Stimulated activated CD8-positive, alpha-beta memory T cell treated with anti-CD3 and anti-CD28 coated beads, Interleukin-12 subunit alpha, Interleukin-12 subunit beta, amount 100 ng/mL, for 4 hours (primary cell): ENCODE data around the gene PIF1.
"Not testable (repeated sequence)": the region's sequence is repeated elsewhere in the genome, so short reads cannot be mapped to it uniquely, and the experiment has no call there.

Experiments used
- DNase-seq: peaks from one replicate; pipeline ENCODE4 v3.0.0-alpha.2; 2020; ENCODE audit warnings: low read depth

PIF1 gene

GRCh38 chr15:64847016-64847415 is 21.6 kb upstream of the PIF1 start:
- no peak for DNase-seq

DNA sequence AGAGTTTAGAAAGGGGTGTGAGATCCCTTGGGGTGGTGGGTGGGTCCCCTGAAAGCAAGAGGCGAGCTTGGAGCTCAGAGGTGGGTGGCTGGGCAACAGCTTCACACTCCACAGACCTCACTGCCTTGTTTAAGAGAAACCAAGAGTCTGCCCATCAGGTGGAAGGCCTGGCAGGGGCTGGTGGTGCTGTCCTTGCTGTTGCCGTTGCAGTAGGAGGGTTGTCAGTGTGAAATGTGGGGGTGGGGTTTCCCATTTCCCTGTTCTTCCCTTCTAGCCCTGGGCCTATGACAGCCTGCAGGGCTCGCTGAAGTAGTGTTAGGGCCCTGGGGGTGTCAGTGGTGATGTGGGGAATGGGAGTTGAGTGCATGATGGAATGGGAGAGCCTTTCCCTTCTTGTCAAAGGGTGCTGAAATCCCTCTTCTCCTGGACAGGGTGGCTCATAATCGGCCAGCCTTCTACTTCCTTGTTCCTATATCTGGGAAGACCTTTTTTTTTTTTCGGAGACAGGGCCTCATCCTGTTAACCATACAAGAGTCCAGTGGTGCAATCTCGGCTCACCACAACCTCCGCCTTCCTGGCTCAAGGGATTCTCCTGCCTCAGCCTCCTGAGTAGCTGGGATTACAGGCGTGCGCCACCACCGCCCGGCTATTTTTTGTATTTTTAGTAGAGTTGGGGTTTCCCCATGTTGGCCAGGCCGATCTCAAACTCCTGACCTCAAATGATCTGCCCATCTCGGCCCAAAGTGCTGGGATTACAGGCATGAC is 20.6 kb upstream of the PIF1 start:
- no peak for DNase-seq

GRCh38 chr15:64845183-64845611 is 19.8 kb upstream of the PIF1 start:
- no peak for DNase-seq

DNA sequence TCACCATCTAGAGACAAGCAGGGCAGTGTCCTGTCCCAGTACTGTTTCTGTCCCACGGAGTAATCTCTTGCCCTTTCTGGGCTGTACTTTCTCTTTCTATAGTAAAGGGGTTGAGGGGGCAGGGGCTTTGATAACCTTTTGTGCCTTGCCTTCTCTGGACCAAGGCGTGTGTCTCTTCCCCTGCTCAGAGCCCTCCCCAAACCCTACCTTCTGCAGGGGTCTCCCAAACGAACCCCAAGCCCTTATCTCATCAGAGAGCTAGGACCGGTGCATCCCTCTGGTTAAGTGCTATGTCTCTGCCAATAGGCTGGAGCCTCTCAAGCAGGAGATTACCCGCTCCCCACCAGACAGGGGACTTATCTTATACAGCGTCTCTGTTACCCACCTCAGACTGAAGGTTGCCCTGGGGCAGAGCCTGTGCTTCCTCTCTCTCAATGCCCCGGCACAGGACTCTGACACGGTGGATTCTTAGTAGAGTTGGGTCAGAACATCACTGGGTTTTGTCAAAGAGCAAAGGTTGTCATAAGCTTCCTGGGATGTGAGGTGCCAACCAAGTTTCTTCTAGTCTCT is 19.2 kb upstream of the PIF1 start:
- DNase-seq, result no peak

DNA sequence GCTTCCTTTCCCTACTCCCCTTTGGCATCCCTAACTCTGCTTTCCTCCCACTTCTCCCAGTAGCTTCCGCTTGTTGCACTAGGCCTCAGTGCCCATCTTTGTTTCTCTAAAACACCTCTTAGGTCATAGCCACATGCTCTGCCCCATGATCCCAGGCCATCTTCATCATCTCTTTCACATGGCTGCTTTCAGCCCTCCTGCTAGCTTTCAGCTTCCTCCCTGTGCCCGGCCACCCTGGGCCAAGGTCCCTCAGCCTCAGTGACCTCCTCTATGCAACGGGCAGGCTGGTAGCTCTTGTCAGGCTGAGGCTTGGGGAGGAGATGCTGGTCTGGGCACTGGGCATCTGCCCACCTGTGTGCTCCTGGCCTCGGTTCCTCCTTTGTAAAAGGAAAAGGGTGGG is 18.5 kb upstream of the PIF1 start:
- DNase-seq, result no peak

- no peak for DNase-seq
Measured at GRCh38 chr15:64842986-64843561, 17.6 kb upstream of the PIF1 start.

- DNase-seq, result no peak
Measured at GRCh38 chr15:64842096-64842939, 16.9 kb upstream of the PIF1 start.

DNA sequence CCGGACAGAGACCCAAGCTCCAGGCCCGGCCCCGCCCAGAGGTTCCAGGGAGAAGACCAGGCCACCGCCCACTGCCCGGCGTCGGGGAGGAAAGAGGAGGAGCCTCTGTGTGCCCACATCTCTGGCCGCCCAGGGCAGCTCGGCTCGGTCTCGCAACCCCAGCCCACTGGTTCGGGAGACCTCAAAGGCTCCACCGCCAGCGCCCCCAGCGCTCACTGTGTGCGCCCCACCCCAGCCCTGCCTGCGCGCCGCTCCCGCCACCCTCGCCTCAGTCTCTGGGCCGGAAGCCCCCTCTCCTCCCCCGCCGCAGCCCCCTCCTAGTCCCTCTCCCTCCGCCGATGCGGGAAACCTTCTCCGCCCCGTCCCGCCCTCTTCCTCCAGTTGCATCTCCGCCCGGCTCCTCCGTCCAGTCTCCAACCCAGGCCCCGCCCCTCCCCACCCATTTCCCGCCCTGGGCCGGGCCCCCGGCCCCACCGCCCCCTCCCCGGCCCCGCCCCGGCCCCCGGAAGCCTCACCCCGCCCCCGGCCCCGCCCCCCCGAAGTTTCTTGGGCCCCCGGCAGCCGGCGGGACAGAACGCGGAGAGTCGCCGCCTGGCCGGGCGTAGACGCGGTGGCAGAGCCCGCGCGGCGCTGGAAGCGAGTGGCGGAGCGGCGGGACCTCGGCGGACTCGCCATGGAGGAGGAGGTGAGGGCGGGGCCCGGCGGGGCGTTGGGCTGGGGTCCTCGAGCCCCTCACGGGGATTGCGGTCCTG is 16.1 kb upstream of the PIF1 start, which contains the start of gene PLEKHO2:
Gene PLEKHO2, plus strand, starts transcription at position 572 of the 752 bp plus-strand sequence. Its CDS starts 102 bp downstream, at position 674.
- DNase-seq, result peak; percentile 75

DNA sequence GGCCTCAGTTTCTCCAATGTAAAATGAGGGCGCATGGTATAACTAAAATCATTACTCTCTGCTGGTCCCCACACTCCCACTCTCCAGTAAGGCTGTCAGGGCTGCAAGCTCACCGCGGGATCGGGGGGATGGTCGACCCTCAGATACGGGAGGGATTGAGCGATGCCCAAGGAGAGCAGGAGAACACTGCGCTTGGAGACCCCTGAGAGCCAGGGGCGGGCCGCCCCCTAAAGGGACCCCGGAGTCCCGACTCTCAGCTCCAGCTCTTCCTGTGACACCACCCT is 15.6 kb upstream of the PIF1 start:
- no peak for DNase-seq

DNA sequence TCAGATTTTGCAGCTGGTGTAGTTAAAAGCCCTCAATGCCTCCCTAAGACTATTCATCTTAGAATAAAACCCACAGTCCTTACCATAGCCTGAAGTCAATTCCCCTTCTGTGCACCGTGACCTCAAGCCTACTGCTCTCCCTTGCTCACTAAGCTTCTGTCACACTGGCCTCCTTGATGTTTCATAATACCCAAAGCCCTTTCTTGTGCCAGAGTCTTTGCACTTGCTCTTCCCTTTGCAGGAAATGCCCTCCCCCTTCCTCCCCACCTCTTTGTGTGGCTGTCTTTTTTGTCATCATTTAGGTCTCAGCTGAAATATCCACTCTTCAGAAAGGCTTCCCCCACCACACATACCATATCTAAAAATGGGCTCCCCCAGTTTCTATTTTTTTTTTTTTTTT is 12.1 kb upstream of the PIF1 start:
- DNase-seq, result no peak

GRCh38 chr15:64836023-64836536 is 10.6 kb upstream of the PIF1 start:
- DNase-seq, result no peak

- no peak for DNase-seq
Measured at GRCh38 chr15:64833690-64834089, 8.2 kb upstream of the PIF1 start.

- no peak for DNase-seq
Measured at GRCh38 chr15:64828985-64829384, 3.5 kb upstream of the PIF1 start.

DNA sequence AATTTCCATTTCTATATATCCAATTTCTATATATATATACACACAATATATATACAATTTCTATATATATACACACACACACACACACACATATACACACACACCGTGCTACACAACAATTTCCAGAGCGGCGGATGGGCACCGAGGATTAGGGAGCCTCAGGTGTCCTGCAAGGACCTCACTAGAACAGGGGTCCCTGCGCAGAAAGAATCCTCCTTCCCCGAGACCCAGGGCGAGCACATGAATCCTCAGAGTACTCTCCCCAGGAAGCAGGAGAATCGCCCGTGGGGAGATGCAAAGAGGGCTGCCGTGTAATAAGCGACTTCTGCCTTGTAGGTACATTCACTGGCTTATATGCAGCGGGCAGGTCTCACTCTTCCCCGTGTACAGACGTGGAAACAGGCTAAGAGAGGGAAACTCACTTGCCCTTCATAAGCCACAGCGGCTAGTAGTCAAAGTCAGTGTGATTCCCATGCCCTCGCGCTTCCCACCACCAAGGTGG is 467 bp downstream of the PIF1 start:
- no peak for DNase-seq

DNA sequence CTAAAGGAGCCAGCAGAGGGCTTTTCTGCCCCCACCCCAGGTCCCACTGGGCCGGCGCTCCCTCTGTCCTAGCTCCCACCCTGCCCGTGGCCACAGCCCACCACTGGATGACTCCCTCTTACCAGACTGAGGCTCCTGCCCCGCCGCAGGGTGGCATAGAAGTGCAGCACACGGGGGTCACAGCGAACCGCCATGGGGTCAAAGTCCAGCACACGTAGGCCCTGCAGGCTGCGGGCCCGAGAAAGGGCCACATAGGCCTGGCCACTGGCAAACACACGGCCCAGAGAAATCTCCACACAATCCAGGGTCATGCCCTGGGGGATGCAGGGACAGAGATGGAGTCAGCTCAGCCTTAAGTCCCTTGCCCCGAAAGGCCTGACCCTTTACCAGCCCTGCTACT is 9.0 kb downstream of the PIF1 start:
- DNase-seq, result no peak

DNA sequence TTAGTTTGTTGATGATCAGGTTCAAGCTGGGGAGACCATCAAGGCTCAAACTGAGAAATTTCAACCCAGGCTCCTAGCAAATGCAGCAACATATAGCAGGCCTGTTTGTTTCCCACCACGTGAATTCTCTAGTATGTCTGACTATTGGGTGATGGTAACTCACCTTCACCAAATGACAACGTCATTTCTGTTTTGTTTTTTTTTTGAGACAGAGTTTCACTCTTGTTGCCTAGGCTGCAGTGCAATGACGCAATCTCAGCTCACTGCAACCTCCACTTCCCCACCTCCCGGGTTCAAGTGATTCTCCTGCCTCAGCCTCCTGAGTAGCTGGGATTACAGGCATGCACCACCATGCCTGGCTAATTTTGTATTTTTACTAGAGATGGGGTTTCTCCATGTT is 10.5 kb downstream of the PIF1 start:
- not testable (repeated sequence) for DNase-seq

GRCh38 chr15:64814283-64814682 is 11.2 kb downstream of the PIF1 start:
- DNase-seq, result not testable (repeated sequence)

- DNase-seq, result no peak
Measured at GRCh38 chr15:64813075-64813474, 12.4 kb downstream of the PIF1 start.

GRCh38 chr15:64810497-64811326 is 14.7 kb downstream of the PIF1 start:
- no peak for DNase-seq

DNA sequence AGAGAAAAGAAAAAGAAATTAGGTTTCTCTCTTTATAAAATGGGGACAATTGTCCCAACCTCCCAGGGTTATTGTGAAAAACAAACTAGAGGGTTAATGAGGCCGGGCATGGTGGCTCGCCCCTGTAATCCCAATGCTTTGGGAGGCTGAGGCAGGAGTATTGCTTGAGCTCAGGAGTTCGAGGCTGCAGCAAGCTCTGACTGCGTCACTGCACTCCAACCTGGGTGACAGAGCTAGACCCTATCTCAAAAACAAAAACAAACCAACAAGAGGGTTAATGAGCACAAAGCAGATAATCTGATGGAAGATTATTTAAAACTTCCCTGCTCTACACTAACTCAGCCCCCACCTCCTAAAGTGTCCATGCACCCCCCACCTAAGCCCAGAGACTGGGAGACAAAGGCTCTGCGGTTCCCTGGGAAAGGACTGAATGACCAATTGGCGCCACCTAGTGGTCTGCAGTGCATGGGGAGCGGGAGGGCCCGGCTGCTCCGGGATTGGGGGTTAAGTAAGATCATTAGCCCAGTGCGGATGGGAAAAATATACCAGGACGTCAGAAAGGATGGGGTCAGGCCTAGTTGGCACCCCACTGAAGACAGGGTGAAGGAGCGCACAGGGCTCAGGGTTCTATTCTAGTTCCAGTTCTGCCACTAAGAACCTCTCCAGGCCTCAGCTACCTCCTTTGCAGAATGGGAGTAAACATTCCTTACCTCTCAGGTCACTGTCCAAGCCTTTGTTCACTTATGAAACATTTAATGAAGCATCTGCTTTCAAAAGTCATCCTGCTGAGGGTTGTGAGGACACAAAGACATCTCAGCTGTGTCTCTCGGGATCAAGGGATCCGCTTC is 15.6 kb downstream of the PIF1 start:
- peak; percentile 15 for DNase-seq
